ENCODE results near the gene ADAMTS8.

Gene ADAMTS8

DNA sequence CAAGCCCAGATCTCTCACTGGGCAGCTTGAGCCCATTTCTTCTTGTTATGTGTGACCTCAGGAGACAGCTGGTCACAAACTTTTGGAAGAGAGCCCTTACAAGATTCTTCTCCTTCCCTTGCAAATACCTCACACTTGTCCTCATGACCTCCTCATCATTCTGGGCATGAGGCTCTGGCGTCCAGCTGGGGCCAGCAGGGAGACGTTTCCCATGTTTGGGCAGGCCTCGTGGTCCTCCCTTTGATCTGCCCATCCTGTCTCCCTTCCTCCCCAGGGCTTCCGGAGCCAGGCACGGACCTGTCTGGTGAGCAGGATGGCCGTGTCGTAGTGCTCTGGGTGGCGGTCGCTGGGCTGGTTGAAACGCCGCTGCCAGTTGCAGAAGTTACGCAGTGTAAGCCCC lies 9.7 kb downstream of the ADAMTS8 start:
- DNase-seq (ENCODE audit: low read depth), result no peak

DNA sequence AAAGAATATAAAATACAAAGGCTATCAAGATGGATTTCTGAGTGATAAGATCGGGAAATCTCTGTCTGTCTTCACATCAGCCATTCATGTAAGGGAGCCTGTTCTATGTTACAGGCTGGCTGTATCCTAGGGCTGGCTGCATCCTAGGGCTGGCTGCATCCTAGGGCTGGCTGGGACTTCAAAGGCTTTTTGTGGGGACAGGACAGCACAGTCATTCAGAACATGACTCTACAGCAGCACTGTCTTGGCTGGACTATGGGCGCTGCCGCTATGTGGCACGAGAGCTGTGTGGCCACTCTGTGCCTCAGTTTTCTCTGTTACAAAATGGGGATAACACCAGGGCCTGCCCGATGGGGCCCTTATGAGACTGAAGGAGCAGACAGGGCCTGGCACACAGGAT lies 10.2 kb downstream of the ADAMTS8 start:
- no peak for DNase-seq (ENCODE audit: low read depth)

DNA sequence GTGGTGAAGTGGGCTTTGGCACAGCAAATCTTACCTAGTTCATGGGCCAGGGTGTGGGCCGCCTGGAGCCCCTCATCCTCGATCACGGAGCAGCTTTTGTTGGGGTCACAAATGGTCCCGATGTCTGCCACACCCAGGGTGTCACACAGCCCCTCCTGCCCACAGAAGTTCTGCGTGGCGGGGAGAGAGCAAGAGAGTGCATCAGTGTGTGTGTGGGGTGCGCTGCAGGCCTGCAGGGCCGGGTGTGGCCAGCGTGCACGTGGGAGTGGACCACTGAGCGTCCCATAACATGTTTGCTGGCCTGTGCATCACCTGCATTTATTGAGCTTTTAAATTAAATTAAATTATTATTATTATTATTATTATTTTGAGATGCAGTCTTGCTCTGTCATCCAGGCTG lies 11.5 kb downstream of the ADAMTS8 start:
- no peak for DNase-seq (ENCODE audit: low read depth)

DNA sequence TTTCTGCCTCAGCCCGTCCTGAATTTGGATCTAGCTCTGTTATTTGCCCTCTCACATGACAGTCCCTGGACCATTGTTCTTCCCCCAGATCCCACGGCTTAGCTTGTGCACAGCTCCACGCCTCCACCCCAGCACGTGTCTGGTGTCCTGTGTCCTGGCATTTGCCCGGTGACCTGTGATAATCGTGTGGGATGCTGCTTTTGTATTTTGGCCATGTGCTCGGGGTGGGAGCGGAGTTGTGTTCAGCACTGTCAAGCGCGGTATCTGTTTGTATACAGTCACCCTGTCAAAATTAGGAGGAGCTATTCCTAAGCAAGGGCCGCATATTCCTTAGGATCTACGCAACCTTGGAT lies 11.9 kb downstream of the ADAMTS8 start:
- DNase-seq (ENCODE audit: low read depth), result no peak

DNA sequence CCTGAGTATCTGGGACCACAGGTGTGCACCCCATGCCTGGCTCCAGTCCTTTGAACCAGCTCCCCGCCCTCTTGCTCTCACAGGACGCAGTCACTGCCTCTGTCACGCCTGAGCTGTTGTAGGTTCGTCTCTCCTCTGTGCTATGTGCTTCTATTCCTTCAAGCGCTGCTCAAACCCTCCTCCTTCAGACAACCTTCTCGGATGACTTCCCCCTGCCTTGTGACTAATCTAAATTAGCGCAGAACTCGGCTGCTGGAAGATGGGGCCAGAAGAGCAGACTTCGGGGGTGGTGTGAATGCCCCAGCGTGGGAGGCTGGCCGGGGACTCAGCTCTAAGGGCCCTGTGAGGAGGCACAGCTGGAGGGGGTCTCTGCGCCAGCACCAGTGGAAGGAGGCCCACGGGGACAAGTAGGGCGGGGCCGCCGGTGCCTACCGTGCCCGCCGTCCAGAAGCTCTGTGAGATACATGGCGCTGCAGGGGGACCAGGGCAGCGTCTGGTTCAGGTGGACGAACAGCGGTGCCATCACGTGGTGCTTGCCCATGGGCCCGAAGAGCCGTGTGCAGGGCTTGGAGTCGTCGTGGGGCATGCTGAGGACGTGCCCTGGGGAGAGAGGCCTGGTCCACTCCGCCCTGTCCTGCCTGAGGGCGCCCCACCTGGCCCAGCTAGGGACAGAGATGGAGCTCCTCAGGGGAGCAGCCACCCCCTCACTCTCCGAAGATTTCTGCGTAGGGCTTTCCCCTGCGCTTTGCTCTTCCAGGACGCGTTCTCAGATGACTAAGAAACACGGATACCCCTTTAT lies 12.5 kb downstream of the ADAMTS8 start:
- no peak for DNase-seq (ENCODE audit: low read depth)

- no peak for DNase-seq (ENCODE audit: low read depth)
Measured at GRCh38 chr11:130414107-130415080, 14.0 kb downstream of the ADAMTS8 start.

DNA sequence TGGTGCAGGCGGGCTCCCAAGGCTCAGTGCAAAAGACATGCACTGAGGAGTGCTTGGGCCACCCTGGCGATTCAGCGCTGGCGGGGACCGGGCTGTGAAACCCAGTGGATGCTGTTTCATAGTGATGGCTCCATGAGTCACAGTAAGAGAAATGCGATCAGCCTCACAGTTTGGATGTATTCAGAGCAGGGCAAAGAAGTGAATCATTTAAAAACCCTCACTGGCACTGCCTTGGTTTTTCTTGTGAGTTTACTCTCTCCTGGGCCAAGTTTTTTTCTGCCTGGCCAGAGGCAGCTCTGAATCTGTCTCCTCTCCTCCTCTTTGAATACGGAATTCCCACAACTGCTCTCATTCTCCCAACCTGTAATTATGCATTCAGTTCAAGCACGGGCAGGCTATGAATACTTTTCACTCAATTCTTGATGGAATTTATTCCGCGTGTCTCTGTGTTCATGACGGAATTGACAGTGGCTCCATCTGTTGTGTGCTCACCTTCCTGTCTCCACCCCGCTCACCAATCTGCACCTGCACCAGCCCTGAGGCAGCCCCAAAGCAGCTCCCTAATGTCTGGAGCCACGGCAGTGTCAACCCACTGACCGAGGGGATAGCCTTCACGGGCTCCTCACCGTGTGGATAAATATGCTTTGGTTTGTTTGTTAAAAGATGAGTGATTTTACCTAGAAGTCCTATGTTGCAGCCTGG lies 14.9 kb downstream of the ADAMTS8 start:
- DNase-seq (ENCODE audit: low read depth), result peak; percentile 47

DNA sequence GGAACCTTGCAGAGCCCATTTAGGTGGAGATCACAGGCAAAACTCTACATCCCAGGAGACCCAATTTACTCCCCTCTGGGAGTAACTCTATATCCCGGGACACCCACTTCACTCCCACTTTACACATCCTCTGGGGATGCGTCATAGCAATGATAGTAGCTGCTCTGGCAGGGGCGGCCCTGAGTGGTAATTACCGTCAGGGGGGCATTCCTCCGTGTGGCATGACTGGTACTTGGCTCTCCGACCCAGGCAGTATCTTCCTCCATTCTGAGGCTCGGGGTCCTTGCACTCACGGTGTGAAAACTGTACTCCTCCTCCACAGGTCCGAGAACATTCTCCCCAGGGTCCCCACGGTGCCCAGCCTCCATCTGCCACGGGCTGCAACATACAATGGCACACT lies 17.2 kb downstream of the ADAMTS8 start:
- DNase-seq (ENCODE audit: low read depth), result no peak

DNA sequence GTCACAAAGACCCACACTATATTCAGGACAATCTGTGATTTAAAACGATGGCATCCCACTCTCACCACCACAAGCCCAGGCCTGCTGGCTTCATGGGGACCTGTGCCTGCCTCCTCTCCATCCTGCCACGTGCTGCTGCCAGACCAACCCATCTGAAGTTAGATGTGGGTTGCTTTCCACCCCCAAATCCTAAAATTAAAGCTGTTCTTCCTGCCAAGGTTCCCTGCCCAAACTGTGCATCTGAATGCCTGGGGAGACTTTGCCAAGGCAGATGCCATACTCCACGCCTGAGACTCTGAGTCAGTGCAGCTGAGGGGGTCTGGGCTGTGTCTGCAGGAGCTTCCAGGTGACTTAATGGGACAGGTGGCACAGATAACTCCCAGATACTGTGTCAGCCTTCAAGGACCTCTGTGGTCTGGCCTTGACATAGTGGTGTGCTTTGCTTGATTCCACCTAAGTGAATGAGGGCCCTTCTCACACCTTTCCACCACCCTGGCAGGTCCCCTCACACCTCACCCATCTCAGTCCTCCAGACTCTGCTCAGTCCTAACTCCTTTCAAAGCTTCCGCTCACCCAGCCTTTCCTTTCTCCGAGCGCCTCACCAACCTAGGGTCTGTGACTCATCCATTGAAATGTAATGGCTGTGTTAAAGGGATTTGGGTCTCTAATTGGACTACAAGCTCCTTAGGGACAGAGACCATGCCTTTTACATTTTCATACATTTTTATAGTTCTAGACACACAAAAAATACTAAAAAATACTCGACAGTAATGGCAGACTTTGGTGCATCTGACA lies 18.6 kb downstream of the ADAMTS8 start:
- no peak for DNase-seq (ENCODE audit: low read depth)

- no peak for DNase-seq (ENCODE audit: low read depth)
Measured at GRCh38 chr11:130408901-130409300, 19.5 kb downstream of the ADAMTS8 start.

DNA sequence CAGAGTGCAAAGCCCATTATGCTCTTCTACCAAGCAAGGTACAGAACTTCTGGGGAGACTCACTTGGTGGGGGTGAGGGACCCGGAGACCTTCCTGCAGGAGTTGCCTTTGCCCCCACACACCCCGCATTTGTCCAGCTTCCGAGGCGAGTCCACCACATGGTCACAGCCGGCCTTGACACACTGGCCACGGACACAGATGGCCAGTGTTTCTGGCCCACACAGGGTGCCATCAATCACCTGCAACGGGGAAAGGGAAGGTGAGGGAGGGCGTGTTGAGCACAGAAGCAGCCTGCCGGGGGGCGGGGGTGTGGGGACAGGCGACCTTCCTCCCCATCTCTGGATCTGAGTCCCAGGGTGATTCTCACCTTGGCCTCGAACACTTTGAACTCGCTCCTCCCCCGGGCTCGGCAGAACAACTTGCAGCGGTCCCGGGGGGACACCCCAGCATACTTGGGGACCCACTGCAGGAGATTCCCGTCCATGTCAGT lies 20.0 kb downstream of the ADAMTS8 start:
- no peak for DNase-seq (ENCODE audit: low read depth)

DNA sequence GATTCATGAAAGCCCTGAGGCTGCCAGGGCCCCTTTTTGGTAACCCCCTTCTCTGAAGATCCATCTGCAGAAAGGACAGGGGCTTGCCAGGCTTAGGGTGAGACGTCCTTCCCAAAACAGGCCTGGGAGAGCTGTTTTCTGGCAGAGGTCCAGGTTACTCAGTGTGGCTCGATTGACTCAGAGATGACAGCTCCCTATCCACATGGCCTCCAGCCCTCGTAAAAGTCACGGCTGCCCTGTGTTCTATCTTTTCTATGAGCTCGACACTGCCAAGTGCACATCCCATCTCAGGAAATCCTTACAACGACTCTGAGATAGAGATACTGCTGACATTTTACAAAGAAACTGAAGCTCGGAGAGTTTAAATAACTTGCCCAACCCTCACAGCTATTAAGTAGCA lies 20.4 kb downstream of the ADAMTS8 start:
- DNase-seq (ENCODE audit: low read depth), result no peak

DNA sequence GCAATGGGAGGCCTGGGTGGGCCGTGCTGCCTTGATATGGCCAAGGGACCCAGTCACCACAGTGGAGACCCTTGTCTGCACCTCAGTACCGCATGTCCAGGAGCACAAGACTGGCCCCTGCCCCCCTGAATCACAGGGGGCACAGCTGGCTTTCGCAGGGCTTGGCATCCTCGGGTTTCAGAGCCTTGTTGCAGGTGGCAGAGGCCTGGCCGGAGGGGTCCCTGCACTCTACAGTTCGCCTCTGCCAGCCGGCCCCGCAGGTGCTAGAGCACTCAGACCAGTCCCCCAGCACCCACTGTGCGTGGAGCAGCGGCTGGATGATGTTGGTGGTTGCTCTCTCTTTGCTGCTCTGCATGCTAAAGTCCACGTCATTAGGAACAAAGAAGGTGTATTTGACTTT lies 23.0 kb downstream of the ADAMTS8 start:
- no peak for DNase-seq (ENCODE audit: low read depth)

GRCh38 chr11:130404727-130405126 lies 23.7 kb downstream of the ADAMTS8 start:
- no peak for DNase-seq (ENCODE audit: low read depth)

DNA sequence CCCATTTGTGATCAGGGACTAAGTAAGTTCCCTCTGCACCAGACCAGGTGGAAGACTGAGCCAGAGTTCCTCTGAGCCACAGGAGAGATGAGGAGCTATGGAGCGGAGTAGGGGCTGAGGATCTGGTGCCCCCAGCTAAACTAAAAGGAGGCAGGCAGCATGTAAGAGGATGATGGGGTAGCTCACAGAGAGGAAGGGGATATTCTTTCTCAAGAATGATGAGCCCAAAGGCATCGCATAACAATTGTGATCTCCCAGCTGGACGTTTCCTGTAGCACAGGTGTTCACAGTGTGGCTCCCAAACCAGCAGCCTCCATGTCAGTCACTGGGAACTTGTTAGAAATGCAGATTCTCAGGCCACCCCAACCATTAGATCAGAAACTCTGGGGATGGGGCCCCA lies 24.4 kb downstream of the ADAMTS8 start:
- no peak for DNase-seq (ENCODE audit: low read depth)

GRCh38 chr11:130403271-130403804 lies 25.1 kb downstream of the ADAMTS8 start:
- DNase-seq (ENCODE audit: low read depth), result peak; percentile 78

DNA sequence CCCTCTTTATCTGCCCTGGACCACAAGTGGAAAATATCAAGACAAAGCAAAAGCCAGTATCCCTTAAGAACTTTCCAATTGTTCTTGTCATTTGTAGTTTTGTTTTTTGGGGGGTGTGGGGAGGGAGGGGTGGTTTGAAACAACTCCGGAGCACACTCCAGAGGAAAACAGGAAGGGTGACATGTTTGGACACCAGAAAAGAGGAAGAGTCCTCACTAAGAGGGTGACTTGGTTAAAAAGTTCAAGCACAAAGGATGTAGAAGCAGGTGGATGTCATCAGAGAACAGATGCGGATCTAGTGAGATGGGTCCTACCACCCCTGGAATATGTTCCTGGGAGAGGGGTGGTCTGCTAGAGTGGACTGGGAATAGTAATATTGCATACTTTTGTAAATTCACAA lies 25.8 kb downstream of the ADAMTS8 start:
- no peak for DNase-seq (ENCODE audit: low read depth)

DNA sequence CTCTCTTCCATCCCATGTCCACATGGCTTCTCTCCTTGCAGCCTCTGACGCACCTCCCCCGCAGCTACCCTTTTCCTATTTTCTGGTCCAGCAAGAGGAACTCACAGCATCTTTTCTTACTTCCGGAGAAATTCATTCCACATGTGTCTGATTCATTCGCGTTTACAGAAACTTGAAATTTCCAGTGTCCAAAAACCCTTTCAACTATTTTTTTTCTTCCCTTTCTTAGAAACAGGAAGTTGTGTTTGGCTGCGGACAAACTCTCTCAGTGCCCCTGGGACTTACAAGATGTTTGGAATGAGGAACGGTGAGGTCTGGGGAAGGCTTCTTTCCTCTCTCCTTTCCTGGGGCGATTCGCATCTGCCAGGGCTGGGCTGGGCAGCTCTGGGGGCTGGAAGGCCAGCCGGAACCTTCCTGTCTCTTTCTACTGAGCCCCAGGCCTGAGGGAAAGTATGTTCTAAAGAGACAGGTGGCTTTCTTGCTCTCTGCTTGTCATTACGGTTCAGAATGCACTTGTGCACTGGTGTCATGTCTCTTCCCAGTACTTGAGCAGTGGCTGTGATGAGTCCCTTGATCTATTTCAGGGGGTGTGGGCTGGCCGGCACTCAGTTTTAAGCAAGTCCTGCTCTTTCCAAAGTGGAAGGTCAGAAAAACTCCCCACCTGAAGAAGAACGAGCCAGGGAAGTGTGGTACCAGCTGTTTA lies 27.5 kb downstream of the ADAMTS8 start:
- DNase-seq (ENCODE audit: low read depth), result no peak

- no peak for DNase-seq (ENCODE audit: low read depth)
Measured at GRCh38 chr11:130399196-130399595, 29.2 kb downstream of the ADAMTS8 start.

GRCh38 chr11:130397780-130398179 lies 30.6 kb downstream of the ADAMTS8 start:
- no peak for DNase-seq (ENCODE audit: low read depth)

- DNase-seq (ENCODE audit: low read depth), result no peak
Measured at GRCh38 chr11:130396965-130397364, 31.4 kb downstream of the ADAMTS8 start.
